Stimulated activated CD4-positive, alpha-beta T cell treated with anti-CD3 and anti-CD28 coated beads, Interleukin-1b, Interleukin-23, amount 100 ng/mL, for 48 hours (primary cell): ENCODE results near the gene C3orf80.
"Not testable (repeated sequence)": the region's sequence is repeated elsewhere in the genome, so short reads cannot be mapped to it uniquely, and the experiment has no call there.

ENCODE experiments used
- DNase-seq: peaks from one replicate; pipeline ENCODE4 v3.0.0-alpha.2; 2020

Gene C3orf80

DNA sequence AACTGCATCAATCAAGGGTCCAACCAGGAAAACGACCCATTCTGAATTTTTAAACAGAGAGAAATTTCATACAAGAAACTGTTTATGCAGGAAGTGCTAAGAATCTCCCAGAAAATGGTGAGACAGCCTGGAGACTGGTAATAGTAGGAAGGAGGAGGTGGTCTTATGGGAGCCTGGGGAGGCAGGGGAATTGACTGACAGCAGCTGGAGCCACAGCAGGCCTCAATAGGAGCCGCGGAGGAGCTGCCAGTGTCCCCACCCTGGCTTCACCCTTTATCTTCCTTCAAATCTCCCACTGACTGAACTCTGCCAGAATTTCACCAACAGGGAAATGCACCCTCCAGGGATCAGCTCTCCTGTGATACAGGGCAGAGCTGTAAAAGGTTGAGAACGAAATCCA, 7.5 kb upstream of the C3orf80 start:
- DNase-seq, result no peak

GRCh38 chr3:160218136-160218535, 7.1 kb upstream of the C3orf80 start:
- DNase-seq, result no peak

DNA sequence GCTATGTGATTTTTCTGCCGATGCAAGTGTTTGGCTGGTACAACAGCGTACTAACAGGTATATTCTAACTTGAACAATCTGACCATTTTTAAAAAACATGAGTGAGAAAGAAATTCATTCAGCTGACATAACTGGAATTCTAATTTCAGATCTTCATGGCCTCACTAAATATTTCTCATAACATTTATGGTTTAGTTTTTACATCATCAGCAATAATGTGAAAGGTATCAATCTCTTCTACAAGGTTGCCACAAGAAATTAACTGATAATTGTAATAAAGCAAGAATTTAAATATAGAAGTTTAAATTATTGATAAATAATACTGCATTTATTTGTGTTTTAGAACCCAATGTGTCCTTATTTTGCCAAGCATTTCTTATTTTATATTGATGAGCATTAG, 5.2 kb upstream of the C3orf80 start:
- no peak for DNase-seq

- no peak for DNase-seq
These were observed 4.2 kb upstream of the C3orf80 start for GRCh38 chr3:160221019-160221418.

- DNase-seq, result no peak
These were observed 966 bp upstream of the C3orf80 start for GRCh38 chr3:160224256-160224655.

- DNase-seq, result no peak
These were observed 429 bp upstream of the C3orf80 start for GRCh38 chr3:160224811-160225175.

DNA sequence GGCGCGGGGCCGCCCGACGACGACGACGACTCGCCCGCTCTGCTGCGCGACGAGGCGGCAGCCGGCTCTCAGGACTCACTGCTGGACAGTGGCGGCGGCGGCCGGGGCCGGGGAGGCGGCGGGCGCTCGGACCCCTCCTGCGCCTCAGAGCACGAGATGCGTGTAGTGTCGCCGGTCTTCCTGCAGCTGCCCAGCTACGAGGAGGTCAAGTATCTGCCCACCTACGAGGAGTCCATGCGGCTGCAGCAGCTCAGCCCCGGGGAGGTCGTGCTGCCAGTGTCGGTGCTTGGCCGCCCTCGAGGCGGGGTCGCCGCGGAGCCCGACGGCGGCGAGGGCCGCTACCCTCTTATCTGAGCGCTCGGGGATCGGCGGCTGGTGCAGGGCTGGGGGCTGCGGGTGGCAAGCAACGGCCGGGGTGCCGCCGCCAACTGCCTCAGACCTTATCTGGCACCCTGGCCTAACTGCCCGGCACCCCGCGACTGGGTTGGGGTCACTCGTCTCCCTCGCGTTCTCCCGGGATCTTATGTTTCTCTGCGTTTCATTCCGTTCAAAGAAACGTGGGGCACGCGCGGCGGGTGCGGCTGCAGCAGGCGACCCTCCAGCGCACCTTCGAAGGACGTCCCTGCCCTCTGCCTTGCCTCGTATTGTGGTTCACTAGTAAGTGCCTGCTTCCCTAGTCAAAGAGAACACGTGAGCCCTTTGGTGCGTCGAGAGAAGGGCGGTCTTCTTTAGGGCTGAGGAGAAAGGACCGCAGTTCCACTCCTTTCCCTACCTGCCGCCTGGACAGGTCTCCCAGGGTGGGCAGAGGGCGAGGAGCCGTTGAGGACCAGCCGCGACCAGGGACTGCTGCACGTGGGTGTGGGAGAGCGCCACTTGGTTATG, 1.0 kb downstream of the C3orf80 start:
- no peak for DNase-seq

DNA sequence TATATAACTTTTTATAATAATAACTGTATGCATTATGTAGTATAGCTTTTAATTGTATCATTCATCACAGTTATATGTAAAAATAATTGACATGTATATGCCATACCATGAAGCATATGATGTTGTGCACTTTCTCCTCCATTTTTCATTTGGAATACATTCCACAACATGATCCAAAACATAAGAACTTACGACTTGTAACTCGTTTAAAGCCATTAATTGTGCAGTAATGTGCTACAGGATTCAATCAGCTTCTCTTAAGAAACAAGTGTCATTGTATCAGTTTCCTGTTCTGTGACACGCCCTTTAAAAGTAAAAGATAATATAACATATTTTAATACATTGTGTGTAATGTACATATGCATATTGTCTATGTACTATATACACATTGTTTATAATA, 2.2 kb downstream of the C3orf80 start:
- no peak for DNase-seq

GRCh38 chr3:160232014-160232413, 6.8 kb downstream of the C3orf80 start:
- DNase-seq, result no peak

DNA sequence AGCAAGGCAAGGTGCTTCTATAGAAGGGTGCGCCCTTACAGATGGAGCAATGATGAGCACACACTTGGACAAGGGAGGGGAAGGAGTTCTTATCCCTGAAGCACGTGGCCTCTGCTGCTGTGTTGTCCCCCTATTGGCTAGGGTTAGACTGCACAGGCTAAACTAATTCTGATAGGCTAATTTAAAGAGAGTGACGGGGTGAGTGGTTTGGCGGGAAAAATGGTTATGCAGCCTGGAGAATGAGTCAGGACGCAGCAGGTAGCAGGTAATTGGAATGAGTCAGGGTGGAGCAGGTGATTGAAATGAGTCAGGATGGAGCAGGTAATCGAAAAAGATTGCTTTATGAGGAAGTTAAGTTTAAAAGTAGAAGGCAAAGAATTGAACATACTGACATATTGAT, 15.5 kb downstream of the C3orf80 start:
- DNase-seq, result not testable (repeated sequence)

GRCh38 chr3:160245261-160245800, 20.1 kb downstream of the C3orf80 start:
- DNase-seq, result no peak

GRCh38 chr3:160247766-160248165, 22.5 kb downstream of the C3orf80 start:
- no peak for DNase-seq

- DNase-seq, result no peak
These were observed 28.1 kb downstream of the C3orf80 start for GRCh38 chr3:160253298-160253697.

- DNase-seq, result no peak
These were observed 32.4 kb downstream of the C3orf80 start for GRCh38 chr3:160257606-160258005.

DNA sequence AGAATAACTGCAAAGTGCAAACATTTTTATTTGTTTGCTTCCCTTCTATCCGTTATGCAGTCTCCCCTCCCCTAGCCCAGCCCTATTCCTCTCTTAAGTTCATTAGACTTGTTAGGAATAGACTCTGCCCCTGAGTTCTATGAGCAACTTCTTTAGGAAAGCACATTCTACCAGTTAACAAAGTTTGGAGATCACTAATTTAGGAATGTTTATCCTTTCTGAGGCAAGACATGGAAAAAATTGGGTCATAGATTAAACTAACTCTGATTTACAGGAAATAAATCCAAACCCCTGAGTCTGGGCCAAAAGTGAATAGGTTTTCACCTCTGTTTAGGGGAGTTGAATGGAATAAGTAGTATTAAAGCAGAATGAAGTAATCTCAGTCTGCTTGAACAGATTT, 34.4 kb downstream of the C3orf80 start:
- DNase-seq, result no peak

- no peak for DNase-seq
These were observed 35.5 kb downstream of the C3orf80 start for GRCh38 chr3:160260587-160261270.

GRCh38 chr3:160265088-160265487, 39.9 kb downstream of the C3orf80 start:
- DNase-seq, result no peak
